GM18498 (cell line): ENCODE data around the gene FOSL1.
"Not testable (repeated sequence)": the region's sequence is repeated elsewhere in the genome, so short reads cannot be mapped to it uniquely, and the experiment has no call there.

Experiments used
- ATAC-seq: cut with Tn5 transposase; IDR thresholded peaks from one replicate; pipeline ENCODE4 v1.9.1; 2021; ENCODE audit warnings: mild to moderate bottlenecking, moderate library complexity; ENCODE audit not compliant: unreplicated experiment

The FOSL1 gene

GRCh38 chr11:65896034-65896999 is 3.9 kb downstream of the FOSL1 start:
- no peak for ATAC-seq

GRCh38 chr11:65895482-65895981 is 4.7 kb downstream of the FOSL1 start:
- no peak for ATAC-seq

GRCh38 chr11:65894034-65894591 is 6.1 kb downstream of the FOSL1 start:
- no peak for ATAC-seq

GRCh38 chr11:65892661-65893317 is 7.4 kb downstream of the FOSL1 start:
- no peak for ATAC-seq

- ATAC-seq = not testable (repeated sequence)
Observed at GRCh38 chr11:65892137-65892540, 8.0 kb downstream of the FOSL1 start.

- ATAC-seq = no peak
Observed at GRCh38 chr11:65891219-65892136, 8.7 kb downstream of the FOSL1 start.

GRCh38 chr11:65890324-65891218 is 9.6 kb downstream of the FOSL1 start, which contains the start of gene CCDC85B:
TSS of gene CCDC85B (plus strand) at chr11:65890673. CDS start at chr11:65890784, 111 bp downstream.
- peak; percentile 52 for ATAC-seq

GRCh38 chr11:65888163-65888814 is 11.9 kb downstream of the FOSL1 start, which contains the start of gene FIBP:
TSS of gene FIBP (minus strand) at chr11:65888471. CDS start at chr11:65888418, 53 bp downstream.
- peak; percentile 57 for ATAC-seq

GRCh38 chr11:65887723-65888162 is 12.4 kb downstream of the FOSL1 start:
- ATAC-seq = peak; percentile 8

GRCh38 chr11:65886826-65887722 is 13.1 kb downstream of the FOSL1 start:
- no peak for ATAC-seq

- no peak for ATAC-seq
Observed at GRCh38 chr11:65885808-65886536, 14.2 kb downstream of the FOSL1 start.

GRCh38 chr11:65885231-65885630 is 15.0 kb downstream of the FOSL1 start:
- no peak for ATAC-seq

GRCh38 chr11:65884716-65885092 is 15.5 kb downstream of the FOSL1 start:
- peak; percentile 31 for ATAC-seq

GRCh38 chr11:65883786-65884715 is 16.1 kb downstream of the FOSL1 start:
- ATAC-seq = no peak

- ATAC-seq = no peak
Observed at GRCh38 chr11:65883058-65883761, 17.0 kb downstream of the FOSL1 start.
